Sciatic nerve (tissue), 2 donors: ENCODE results near the gene CPEB2. TPM values are rescaled to one million over a fixed set of nuclear protein-coding genes. Genes with fewer than 3 reads are reported as not detected.

Experiments
- ATAC-seq: fragments of 200-7000 bp; cut with Tn5 transposase; one replicate; pipeline ENCODE4 v1.9.1; 2020; ENCODE audit warnings: mild to moderate bottlenecking, moderate library complexity
- DNase-seq: peaks from one replicate; pipeline ENCODE4 v3.0.0-alpha.2; 2020; ENCODE audit warnings: low spot score
- intact Hi-C: fragments of 100-400 bp; cut with DNase I; formaldehyde crosslinking; loops from one replicate; pipeline ENCODE4 v1.14.2; 2022
- total RNA-seq: library from RNA; stranded (reverse); fragmentation: NEBNext Ultra II Directional; extraction: Animal tissue kit (Norgen Biotek cat#: 25700); gene quantifications from one replicate; pipeline ENCODE4 v1.2.1, GENCODE V29; 2021
- donor health status: DM: no; HTN: no; CAD: no.
- donor health status: DM: no; HTN: no; CAD: no.

The CPEB2 gene
- total RNA-seq, 1 donor from 2014 or later, result 44.1 TPM

- no peak for ATAC-seq
- no peak for DNase-seq
- intact Hi-C loops, result no loop called here
Observed at GRCh38 chr4:15100380-15100779, 98.1 kb downstream of the CPEB2 start.

DNA sequence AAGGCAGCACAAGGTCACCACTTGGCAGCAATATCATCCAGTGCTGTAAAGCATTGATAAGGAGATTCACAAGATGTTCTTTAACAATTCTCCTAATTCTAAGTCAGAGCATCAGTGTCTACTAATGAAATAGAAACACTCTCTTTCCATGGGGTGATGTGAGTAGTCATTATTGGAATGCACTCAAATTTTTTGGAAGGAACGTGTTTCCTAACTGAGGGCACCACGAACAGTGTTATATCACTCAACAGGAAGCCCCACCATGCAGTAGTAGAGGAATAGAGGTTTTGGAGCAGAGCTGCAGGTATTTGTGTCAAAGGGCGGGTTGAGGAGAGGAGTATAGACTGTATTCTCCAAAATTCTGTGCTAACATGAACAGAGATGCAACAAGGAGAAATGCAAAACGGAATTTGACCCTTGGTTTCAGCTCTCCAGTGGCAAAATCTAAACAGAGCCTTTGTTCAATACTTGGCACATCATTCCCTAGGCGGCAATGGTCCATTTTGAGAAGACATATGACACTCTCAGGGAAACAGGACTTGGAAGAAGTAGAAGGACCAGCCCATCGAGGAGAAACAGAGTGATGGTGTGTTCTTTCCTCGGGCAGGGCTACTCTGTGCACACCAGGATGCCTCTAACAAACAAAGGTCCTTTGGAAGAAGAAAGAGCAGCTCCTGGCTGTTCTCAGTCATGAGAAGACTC is 98.9 kb downstream of the CPEB2 start:
- intact Hi-C loops, result no loop called here
- DNase-seq (no peak), ATAC-seq (no peak)

- ATAC-seq (no peak), DNase-seq (no peak)
- intact Hi-C loops, result no loop called here
Observed at GRCh38 chr4:15104825-15105224, 102.5 kb downstream of the CPEB2 start.

DNA sequence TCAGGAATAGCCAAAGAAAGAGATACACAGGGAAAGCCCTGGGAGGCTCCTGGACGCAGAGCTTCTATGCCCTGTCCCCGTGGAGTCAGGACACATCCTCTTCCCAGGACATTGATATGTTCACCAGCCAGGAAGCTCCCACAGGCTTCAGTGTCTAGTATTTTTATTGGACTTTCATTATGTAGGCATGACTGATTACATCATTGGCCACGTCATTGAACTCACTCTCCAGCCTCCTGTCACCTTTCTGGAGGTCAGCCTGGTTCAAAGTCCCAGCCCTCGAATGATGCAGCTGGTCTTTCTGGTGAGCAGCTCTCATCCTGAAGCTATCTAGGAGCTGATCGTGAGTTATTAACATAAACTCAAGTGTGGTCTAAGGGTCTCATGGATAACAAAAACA is 104.1 kb downstream of the CPEB2 start:
- intact Hi-C loops, result no loop called here
- DNase-seq (no peak), ATAC-seq (no peak)

- intact Hi-C loops, result no loop called here
- DNase-seq (no peak), ATAC-seq (no peak)
Observed at GRCh38 chr4:15109600-15109999, 107.3 kb downstream of the CPEB2 start.

DNA sequence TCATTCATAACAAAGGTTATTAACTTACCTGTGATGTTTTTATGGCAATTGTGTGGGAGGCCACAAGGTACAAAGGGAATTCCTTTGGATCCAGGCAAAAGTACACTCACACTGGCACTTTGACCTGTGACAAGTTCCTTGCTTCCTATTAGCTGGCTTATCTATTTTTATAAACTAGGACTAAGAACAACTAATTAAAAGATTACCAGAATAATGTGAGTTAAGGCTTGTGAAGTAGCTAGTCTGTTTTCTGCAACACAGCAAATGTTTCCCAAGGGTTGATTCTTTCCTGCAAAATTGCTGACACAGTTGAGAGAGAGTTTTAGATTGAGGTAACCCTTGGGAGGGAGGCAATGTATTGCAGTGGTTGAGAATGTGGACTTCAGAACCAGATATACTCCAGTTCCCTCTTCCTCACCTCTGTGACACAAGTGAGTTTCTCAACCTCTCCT is 107.9 kb downstream of the CPEB2 start:
- DNase-seq (no peak), ATAC-seq (no peak)
- intact Hi-C loops, result no loop called here

DNA sequence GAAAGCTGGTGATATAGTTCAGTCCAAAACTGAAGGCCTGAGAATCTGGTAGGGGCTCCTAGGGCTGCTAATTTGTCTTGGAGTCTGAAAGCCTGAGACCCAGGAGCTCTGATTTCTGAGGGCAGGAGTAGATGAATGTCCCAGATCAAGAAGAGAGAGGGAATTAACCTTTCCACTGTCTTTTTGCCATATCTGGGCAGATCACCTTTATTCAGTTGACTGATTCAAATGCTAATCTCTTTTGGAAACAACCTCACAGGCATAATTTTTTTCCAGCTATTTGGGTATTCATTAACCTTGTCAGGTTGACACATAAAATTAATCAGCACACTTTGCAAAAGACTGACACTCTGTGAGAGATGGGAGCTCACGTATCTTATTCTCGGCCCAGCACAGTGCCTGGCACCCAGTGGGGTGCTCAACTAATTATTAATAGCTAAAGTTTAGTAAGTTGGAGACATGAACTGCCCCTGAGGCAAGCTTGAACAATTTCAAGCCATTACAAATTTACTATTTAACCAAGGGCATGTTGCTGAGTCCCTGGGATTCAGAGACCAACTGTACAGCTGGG is 114.3 kb downstream of the CPEB2 start:
- ATAC-seq, result no peak
- no peak for DNase-seq
- intact Hi-C loops, result no loop called here

DNA sequence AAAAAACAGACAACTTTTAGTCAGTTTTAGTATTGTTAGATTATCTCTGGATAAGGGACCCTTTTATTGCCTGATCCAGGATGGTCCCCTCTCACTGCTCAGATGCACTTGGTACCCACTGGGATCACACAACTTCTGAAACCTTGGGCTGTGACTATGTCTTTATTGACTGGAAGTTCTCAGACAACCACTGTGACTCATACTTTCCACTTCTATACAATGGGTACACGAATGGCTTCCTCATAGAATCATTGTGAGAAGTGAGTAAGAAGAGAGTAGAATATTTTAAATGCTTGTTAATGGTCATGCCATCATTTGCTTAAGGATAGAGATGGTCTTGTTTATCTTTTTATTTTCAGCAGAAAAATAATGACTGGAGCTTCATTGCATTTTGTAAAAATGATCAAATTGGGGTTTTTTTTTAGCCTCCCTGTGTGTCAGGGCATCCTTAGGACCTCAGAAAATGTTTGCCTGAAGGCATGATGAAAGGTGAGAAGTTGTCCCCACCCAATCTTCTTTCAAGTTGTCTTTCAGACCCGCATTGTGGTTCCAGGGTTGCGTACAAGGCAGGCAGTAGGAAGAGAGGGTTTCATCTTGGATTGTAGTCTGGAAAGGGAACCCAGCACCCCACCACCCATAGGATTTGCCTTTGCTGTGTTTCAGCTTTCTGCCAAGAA is 115.1 kb downstream of the CPEB2 start:
- DNase-seq (no peak), ATAC-seq (no peak)
- intact Hi-C loops, result no loop called here

GRCh38 chr4:15118292-15118691 is 116.0 kb downstream of the CPEB2 start:
- intact Hi-C loops, result no loop called here
- no peak for ATAC-seq
- no peak for DNase-seq
